AG04449 (cell line): ENCODE measurements around the gene CATSPER3.

Source experiments
- CTCF ChIA-PET: fragments of 350-600 bp; formaldehyde crosslinking; extraction: SDS; loops from one replicate; lab custom pipeline; 2021; ENCODE audit warnings: antibody characterized with exemption; lab: Yijun Ruan, JAX
- POLR2A ChIA-PET: fragments of 400-600, 350-600 bp; formaldehyde crosslinking; extraction: SDS; loops from one replicate; lab custom pipeline; 2020; ENCODE audit warnings: antibody characterized with exemption, inconsistent platforms; lab: Yijun Ruan, JAX
- DNase-seq: peaks from one replicate; pipeline ENCODE4 v3.0.0-alpha.2; 2010; ENCODE audit warnings: low read depth, low spot score
- H3K4me3 ChIP-seq: 2 replicates; pipeline ENCODE4 v1.5.1; 2011; ENCODE audit warnings: low read depth, mild to moderate bottlenecking, control low read depth, low read length
- CTCF ChIP-seq: IDR thresholded peaks from one replicate; pipeline ENCODE4 v1.5.1; 2011; ENCODE audit warnings: mild to moderate bottlenecking, moderate library complexity, low read length, control low read depth, inconsistent platforms; ENCODE audit not compliant: insufficient read depth; ENCODE audit errors: missing control alignments

CATSPER3 gene

GRCh38 chr5:134935711-134936602 is 31.8 kb upstream of the CATSPER3 start:
- no peak overlapping the region for H3K4me3 ChIP-seq
- no peak for TF ChIP-seq CTCF
- CTCF ChIA-PET: interaction anchor here (1.5 kb wide), 1 partner anchor 10 kb away, joined by 3 read pairs; no protein-coding TSS in a partner anchor
- no peak for DNase-seq
- POLR2A ChIA-PET: no interaction called here

GRCh38 chr5:134937526-134937925 is 30.2 kb upstream of the CATSPER3 start:
- POLR2A ChIA-PET: no interaction called here
- CTCF ChIA-PET: no interaction called here
- no peak for TF ChIP-seq CTCF
- H3K4me3 ChIP-seq: no peak overlapping the region
- no peak for DNase-seq

- POLR2A ChIA-PET: no interaction called here
- CTCF ChIA-PET: no interaction called here
- no peak for DNase-seq
- no peak overlapping the region for H3K4me3 ChIP-seq
- TF ChIP-seq CTCF: no peak
Measured at GRCh38 chr5:134938030-134938429, 29.7 kb upstream of the CATSPER3 start.

- POLR2A ChIA-PET: interaction anchor here (0.6 kb wide), 1 partner anchor 9 kb away, joined by 4 read pairs; no protein-coding TSS in a partner anchor
- H3K4me3 ChIP-seq: no peak overlapping the region
- no peak for TF ChIP-seq CTCF
- no peak for DNase-seq
- CTCF ChIA-PET: interaction anchor here (0.9 kb wide), 1 partner anchor 35 kb away, joined by 3 read pairs; the partner anchor contains the start of gene PCBD2
Measured at GRCh38 chr5:134939500-134939899, 28.2 kb upstream of the CATSPER3 start.

- DNase-seq: no peak
- ChIA-PET CTCF (no interaction called here), POLR2A (interaction anchor here (0.6 kb wide), 1 partner anchor 782 kb away, joined by 3 read pairs; no protein-coding TSS in a partner anchor)
- TF ChIP-seq CTCF: no peak
- H3K4me3 ChIP-seq: no peak overlapping the region
Measured at GRCh38 chr5:134943547-134943946, 24.2 kb upstream of the CATSPER3 start.

GRCh38 chr5:134944630-134945029 is 23.1 kb upstream of the CATSPER3 start:
- ChIA-PET POLR2A (interaction anchor here (1.4 kb wide), 1 partner anchor 40 kb away, joined by 4 read pairs; the partner anchor contains the start of gene PCBD2), CTCF (interaction anchor here (1.6 kb wide), 1 partner anchor 11 kb away, joined by 4 read pairs; no protein-coding TSS in a partner anchor)
- no peak overlapping the region for H3K4me3 ChIP-seq
- TF ChIP-seq CTCF: no peak
- no peak for DNase-seq
